K562 (cell line): Measurements from ENCODE around the gene MCEE. TPM values are rescaled to one million over a fixed set of nuclear protein-coding genes. Genes with fewer than 3 reads are reported as not detected.
A peak's percentile ranks its signal among the peaks of the same experiment; 100 is the strongest.

Source experiments
- BHLHE40 ChIP-seq: IDR thresholded peaks from 2 replicates; pipeline ENCODE4 v1.6.1; 2011; ENCODE audit warnings: low read length, improper control_type of control experiment
- CHD1 ChIP-seq: fragments of 200-600 bp; sonication (generic); IDR thresholded peaks from one replicate; pipeline ENCODE4 v1.6.1; 2012; ENCODE audit warnings: mild to moderate bottlenecking, moderate library complexity, low read length, inconsistent platforms
- ETV5 ChIP-seq: sonication (generic); formaldehyde crosslinking; IDR thresholded peaks from 2 replicates; pipeline ENCODE4 v1.4.0; 2020; ENCODE audit warnings: low read depth, mild to moderate bottlenecking, missing genetic modification reagents
- GTF2F1 ChIP-seq: IDR thresholded peaks from 2 replicates; pipeline ENCODE4 v1.6.1; 2011; ENCODE audit warnings: low read depth, low read length, improper control_type of control experiment
- HDAC1 ChIP-seq, 2 experiments: fragments of 450-650 bp; IDR thresholded peaks; 2 replicates each; pipeline ENCODE4 v1.6.1; 2016 to 2017; ENCODE audit warnings: inconsistent platforms in 1 of 2, mild to moderate bottlenecking in 1 of 2, moderate library complexity in 1 of 2
- KAT7 ChIP-seq: sonication (generic); formaldehyde crosslinking; IDR thresholded peaks from 2 replicates; pipeline ENCODE4 v1.8.0; 2022; ENCODE audit warnings: missing genetic modification reagents, mild to moderate bottlenecking, borderline replicate concordance
- L3MBTL2 ChIP-seq: fragments of 450-650 bp; IDR thresholded peaks from 2 replicates; pipeline ENCODE4 v1.6.1; 2016; ENCODE audit warnings: mild to moderate bottlenecking, moderate library complexity
- MBD1 ChIP-seq: fragments of 250-450 bp; sonication (Bioruptor Pico); IDR thresholded peaks from 2 replicates; pipeline ENCODE4 v1.8.0; 2022; ENCODE audit warnings: inconsistent platforms
- MED1 ChIP-seq: sonication (generic); formaldehyde crosslinking; IDR thresholded peaks from 2 replicates; pipeline ENCODE4 v1.8.1; 2023; ENCODE audit warnings: missing genetic modification reagents, borderline replicate concordance
- MTA3 ChIP-seq: fragments of 450-650 bp; formaldehyde crosslinking; IDR thresholded peaks from 2 replicates; pipeline ENCODE4 v1.6.1; 2017; ENCODE audit warnings: mild to moderate bottlenecking, borderline replicate concordance
- NFATC3 ChIP-seq: fragments of 450-650 bp; IDR thresholded peaks from 2 replicates; pipeline ENCODE4 v1.6.1; 2017; ENCODE audit warnings: mild to moderate bottlenecking
- POLR2B ChIP-seq: fragments of 450-650 bp; IDR thresholded peaks from 2 replicates; pipeline ENCODE4 v1.6.1; 2018; ENCODE audit warnings: low read depth; ENCODE audit not compliant: partially characterized antibody
- POLR3A ChIP-seq: IDR thresholded peaks from 2 replicates; pipeline ENCODE4 v1.6.1; 2011; ENCODE audit warnings: borderline replicate concordance, mild to moderate bottlenecking, moderate library complexity; ENCODE audit not compliant: insufficient read length, insufficient read depth; ENCODE audit errors: extremely low read depth
- PPARD ChIP-seq: fragments of 250-450 bp; sonication (Bioruptor Pico); IDR thresholded peaks from 2 replicates; pipeline ENCODE4 v1.8.0; 2022; ENCODE audit warnings: inconsistent platforms, mild to moderate bottlenecking, moderate library complexity
- SMARCA4 ChIP-seq: fragments of 450-650 bp; IDR thresholded peaks from 2 replicates; pipeline ENCODE4 v1.6.1; 2016
- TAF7 ChIP-seq: fragments of 450-650 bp; IDR thresholded peaks from 2 replicates; pipeline ENCODE4 v1.6.1; 2016; ENCODE audit warnings: missing genetic modification characterization, missing compliant biosample characterization
- TBL1XR1 ChIP-seq, 2 experiments: IDR thresholded peaks; 2 replicates each; pipeline ENCODE4 v1.6.1; 2012; ENCODE audit warnings: improper control_type of control experiment in 2 of 2, low read length in 2 of 2, mild to moderate bottlenecking in 1 of 2
- THAP7 ChIP-seq: fragments of 250-450 bp; sonication (Bioruptor Pico); IDR thresholded peaks from 2 replicates; pipeline ENCODE4 v1.5.0; 2021
- XRCC3 ChIP-seq: fragments of 450-650 bp; IDR thresholded peaks from 2 replicates; pipeline ENCODE4 v1.6.1; 2017; ENCODE audit warnings: mild to moderate bottlenecking, moderate library complexity
- ZBTB17 ChIP-seq: fragments of 450-650 bp; formaldehyde crosslinking; IDR thresholded peaks from 2 replicates; pipeline ENCODE4 v1.4.0; 2020; ENCODE audit warnings: mild to moderate bottlenecking
- ZHX1 ChIP-seq: fragments of 150-350 bp; conservative IDR thresholded peaks from 2 replicates; pipeline ENCODE4 v1.6.1; 2014; ENCODE audit warnings: low read length
- ZNF57 ChIP-seq: fragments of 450-650 bp; formaldehyde crosslinking; IDR thresholded peaks from 2 replicates; pipeline ENCODE4 v1.4.0; 2020; ENCODE audit warnings: mild to moderate bottlenecking, moderate library complexity
- polyA plus RNA-seq, 8 experiments: library from polyadenylated mRNA; depleted of rRNA in 4 of 8; stranded (reverse) in 5 of 8; unstranded in 3 of 8; fragments of >200 nt; fragmentation: Nextera tagmentation in 2 of 8; fragmentation: Illumina TruSeq in 1 of 8; extraction: Ambion mirVana in 2 of 8; extraction: Trizol in 1 of 8; gene quantifications; 2 replicates each; pipeline versions ENCODE4 v1.2.1 to v1.2.3, GENCODE V29; 2011 to 2014; ENCODE audit warnings: inconsistent platforms in 1 of 8, missing spikeins in 1 of 8
- total RNA-seq, 7 experiments: library from RNA; depleted of rRNA in 6 of 7; stranded (reverse); fragments of >200 nt in 6 of 7; fragmentation: Illumina TruSeq in 2 of 7; extraction: Trizol in 2 of 7; gene quantifications; 2 replicates each; pipeline versions ENCODE4 v1.2.1 to v1.2.3, GENCODE V29; 2011 to 2021; ENCODE audit warnings: low replicate concordance in 1 of 7
- TF ChIP-seq, protein P1 (sequence below): fragments of 450-650 bp; IDR thresholded peaks from 2 replicates; pipeline ENCODE4 v1.6.1; 2016; ENCODE audit warnings: borderline replicate concordance
- TF ChIP-seq, protein P2 (sequence below): sonication (generic); formaldehyde crosslinking; IDR thresholded peaks from 2 replicates; pipeline ENCODE4 v1.8.0; 2022; ENCODE audit warnings: mild to moderate bottlenecking, missing genetic modification reagents

MCEE gene
- total and polyA plus RNA-seq, 9 of the 15 experiments (the other 6 are each of a cell fraction or from before 2014, with no cell fraction given) = 15.6 to 49.1 (median 24.5) TPM

GRCh38 chr2:71129902-71130151 is 202 bp downstream of the MCEE start (continued):
- no peak for TF ChIP-seq ZHX1
- 0 out of 4 replicates have a peak, but pooled peaks of 1 of the 2 experiments have one; percentile 27 for TF ChIP-seq TBL1XR1 (IDR thresholded peaks at IDR 0.05; ENCODE audit: low read length in 2 of 2)
- peak; percentile 65; the same call in 1 of the 2 replicates for TF ChIP-seq MTA3
- TF ChIP-seq ZNF57 (CRISPR knock-in tag) = no peak
- no peak for TF ChIP-seq MED1 (CRISPR knock-in tag)
- peak; percentile 89 for TF ChIP-seq CHD1
- TF ChIP-seq POLR3A = no peak
- TF ChIP-seq, protein P1, sequence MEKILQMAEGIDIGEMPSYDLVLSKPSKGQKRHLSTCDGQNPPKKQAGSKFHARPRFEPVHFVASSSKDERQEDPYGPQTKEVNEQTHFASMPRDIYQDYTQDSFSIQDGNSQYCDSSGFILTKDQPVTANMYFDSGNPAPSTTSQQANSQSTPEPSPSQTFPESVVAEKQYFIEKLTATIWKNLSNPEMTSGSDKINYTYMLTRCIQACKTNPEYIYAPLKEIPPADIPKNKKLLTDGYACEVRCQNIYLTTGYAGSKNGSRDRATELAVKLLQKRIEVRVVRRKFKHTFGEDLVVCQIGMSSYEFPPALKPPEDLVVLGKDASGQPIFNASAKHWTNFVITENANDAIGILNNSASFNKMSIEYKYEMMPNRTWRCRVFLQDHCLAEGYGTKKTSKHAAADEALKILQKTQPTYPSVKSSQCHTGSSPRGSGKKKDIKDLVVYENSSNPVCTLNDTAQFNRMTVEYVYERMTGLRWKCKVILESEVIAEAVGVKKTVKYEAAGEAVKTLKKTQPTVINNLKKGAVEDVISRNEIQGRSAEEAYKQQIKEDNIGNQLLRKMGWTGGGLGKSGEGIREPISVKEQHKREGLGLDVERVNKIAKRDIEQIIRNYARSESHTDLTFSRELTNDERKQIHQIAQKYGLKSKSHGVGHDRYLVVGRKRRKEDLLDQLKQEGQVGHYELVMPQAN = peak; percentile 86
- peak in 1 of 2 experiments; percentile 86; a peak in 2 of 4 replicates for TF ChIP-seq HDAC1 (IDR thresholded peaks at IDR 0.05)
- no peak for TF ChIP-seq L3MBTL2
- TF ChIP-seq, protein P2, sequence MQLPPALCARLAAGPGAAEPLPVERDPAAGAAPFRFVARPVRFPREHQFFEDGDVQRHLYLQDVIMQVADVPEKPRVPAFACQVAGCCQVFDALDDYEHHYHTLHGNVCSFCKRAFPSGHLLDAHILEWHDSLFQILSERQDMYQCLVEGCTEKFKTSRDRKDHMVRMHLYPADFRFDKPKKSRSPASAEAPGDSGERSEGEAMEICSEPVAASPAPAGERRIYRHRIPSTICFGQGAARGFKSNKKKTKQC (CRISPR knock-in tag) = peak; percentile 85; the same call in 1 of the 2 replicates
- peak; percentile 87 for TF ChIP-seq POLR2B
- peak; percentile 43; the same call in 1 of the 2 replicates for TF ChIP-seq BHLHE40
- no peak for TF ChIP-seq NFATC3
- peak; percentile 36; the same call in 1 of the 2 replicates for TF ChIP-seq ZBTB17 (CRISPR knock-in tag)
- TF ChIP-seq GTF2F1 = 0 out of 2 replicates have a peak, but pooled peaks have one; percentile 16
- no peak for TF ChIP-seq XRCC3
- TF ChIP-seq TAF7 (tag) = peak; percentile 89
- no peak for TF ChIP-seq MBD1 (CRISPR knock-in tag)
- peak; percentile 14; the same call in 1 of the 2 replicates for TF ChIP-seq SMARCA4
- TF ChIP-seq PPARD (CRISPR knock-in tag) = no peak
- TF ChIP-seq KAT7 = no peak
- no peak for TF ChIP-seq ETV5 (CRISPR knock-in tag)
- no peak for TF ChIP-seq THAP7
